Natural killer cell (primary cell): ENCODE measurements around the gene DENND5A. TPM values are rescaled to one million over a fixed set of nuclear protein-coding genes. Genes with fewer than 3 reads are reported as not detected.

Source experiments
- ATAC-seq, 3 donors: fragments of 150-1000 bp in 2 of 3; fragments of 200-7000 bp in 1 of 3; cut with Tn5 transposase; 1 replicate in 1 of 3; 2 replicates in 2 of 3; pipeline ENCODE4 v1.10.0; 2021; ENCODE audit warnings: mild to moderate bottlenecking in 2 of 3, moderate library complexity in 2 of 3
- DNase-seq, 2 donors: peaks; one replicate each; pipeline versions ENCODE4 v3.0.0 to v3.0.0-alpha.2; 2013 to 2021; ENCODE audit warnings: mixed read lengths in 1 of 2
- H3K27ac ChIP-seq: one replicate; pipeline ENCODE4 v1.5.1; 2013; ENCODE audit warnings: mild to moderate bottlenecking, low read length
- H3K27me3 ChIP-seq: one replicate; pipeline ENCODE4 v1.6.1; 2013; ENCODE audit warnings: low read length; ENCODE audit not compliant: control insufficient read depth, insufficient read depth
- H3K36me3 ChIP-seq: one replicate; pipeline ENCODE4 v1.6.1; 2013; ENCODE audit warnings: low read length; ENCODE audit not compliant: control insufficient read depth, insufficient read depth
- H3K4me1 ChIP-seq: one replicate; pipeline ENCODE4 v1.6.1; 2013; ENCODE audit warnings: low read length; ENCODE audit not compliant: control insufficient read depth, insufficient read depth
- H3K4me3 ChIP-seq: one replicate; pipeline ENCODE4 v1.5.1; 2013; ENCODE audit warnings: low read length
- H3K9me3 ChIP-seq: one replicate; pipeline ENCODE4 v1.6.1; 2013; ENCODE audit warnings: low read length; ENCODE audit not compliant: control insufficient read depth, insufficient read depth
- H3K27ac Mint-ChIP-seq, 2 donors: one replicate each; pipeline ENCODE4 v1.8.0; 2022; ENCODE audit warnings: mild to moderate bottlenecking in 2 of 2, mixed read lengths in 2 of 2, moderate library complexity in 1 of 2
- H3K27me3 Mint-ChIP-seq, 2 donors: one replicate each; pipeline ENCODE4 v1.8.0; 2022; ENCODE audit warnings: low read depth in 2 of 2, mixed read lengths in 2 of 2
- H3K36me3 Mint-ChIP-seq: one replicate; pipeline ENCODE4 v1.8.0; 2022; ENCODE audit warnings: mixed read lengths
- H3K4me1 Mint-ChIP-seq, 2 donors: one replicate each; pipeline ENCODE4 v1.8.0; 2022; ENCODE audit warnings: mixed read lengths in 2 of 2
- H3K4me3 Mint-ChIP-seq: one replicate; pipeline ENCODE4 v1.8.0; 2022; ENCODE audit warnings: mild to moderate bottlenecking, moderate library complexity, mixed read lengths
- H3K9me3 Mint-ChIP-seq, 2 donors: one replicate each; pipeline ENCODE4 v1.8.0; 2022; ENCODE audit warnings: mixed read lengths in 2 of 2
- WGBS: methylation state at CpG from one replicate; pipeline ENCODE4 v1.1.7; 2013; ENCODE audit warnings: missing lambda C conversion rate; ENCODE audit not compliant: insufficient coverage; 5-methylcytosine and 5-hydroxymethylcytosine counted together
- intact Hi-C: fragments of 100-400 bp; cut with micrococcal nuclease; formaldehyde crosslinking; loops from one replicate; pipeline ENCODE4 v1.14.2; 2022
- total RNA-seq, 4 donors: library from RNA; stranded (reverse); fragments of 120-200 nt in 1 of 4; gene quantifications; one replicate each; pipeline versions ENCODE4 v1.2.3 to v1.2.4, GENCODE V29; 2013 to 2022
- TF ChIP-seq, protein P1 (sequence below): fragments of 200-600 bp; IDR thresholded peaks from one replicate; pipeline ENCODE4 v1.8.0; 2022; ENCODE audit warnings: antibody characterized with exemption

DENND5A gene
- total RNA-seq, 3 donors from 2014 or later (not counting 1 experiment from before 2014, with no cell fraction given) = 23.8 to 42.5 (median 38.7) TPM

DNA sequence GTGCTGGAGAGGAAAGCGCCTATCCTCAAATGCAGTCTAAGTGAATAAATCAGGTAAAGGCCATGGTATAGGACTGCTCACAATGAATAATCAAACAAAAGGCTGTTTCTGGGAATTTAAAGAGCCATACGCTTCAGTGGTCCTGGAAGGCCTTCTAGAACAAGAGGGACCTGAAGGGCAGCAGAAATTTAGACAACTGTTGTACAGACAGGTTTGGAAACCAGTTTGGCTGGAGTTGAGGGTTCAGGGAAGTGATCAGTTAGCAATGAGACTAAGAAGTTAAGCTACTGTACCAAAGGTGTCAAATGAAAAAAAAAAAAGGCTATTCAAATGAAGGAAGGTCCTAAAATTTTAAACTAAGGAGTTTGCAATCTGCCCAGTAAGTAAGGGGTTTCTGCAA is 117.1 kb downstream of the DENND5A start:
- Mint-ChIP-seq H3K4me1 (no peaks in the 10 kb centered on the region), H3K27me3 (no peaks in the 10 kb centered on the region), H3K27ac (no peak overlapping the region), H3K9me3 (no peaks in the 10 kb centered on the region), H3K4me3 (no peak overlapping the region), H3K36me3 (no peaks in the 10 kb centered on the region)
- Histone ChIP-seq H3K4me3 (no peak overlapping the region), H3K27me3 (no peaks in the 10 kb centered on the region), H3K4me1 (no peaks in the 10 kb centered on the region), H3K36me3 (peaks cover 51% of the 10 kb centered on the region), H3K27ac (no peak overlapping the region), H3K9me3 (no peaks in the 10 kb centered on the region)
- DNase-seq = no peak
- 90% methylated on average over 2 of the region's 2 CpGs for WGBS
- no peak for ATAC-seq
- TF ChIP-seq, protein P1, sequence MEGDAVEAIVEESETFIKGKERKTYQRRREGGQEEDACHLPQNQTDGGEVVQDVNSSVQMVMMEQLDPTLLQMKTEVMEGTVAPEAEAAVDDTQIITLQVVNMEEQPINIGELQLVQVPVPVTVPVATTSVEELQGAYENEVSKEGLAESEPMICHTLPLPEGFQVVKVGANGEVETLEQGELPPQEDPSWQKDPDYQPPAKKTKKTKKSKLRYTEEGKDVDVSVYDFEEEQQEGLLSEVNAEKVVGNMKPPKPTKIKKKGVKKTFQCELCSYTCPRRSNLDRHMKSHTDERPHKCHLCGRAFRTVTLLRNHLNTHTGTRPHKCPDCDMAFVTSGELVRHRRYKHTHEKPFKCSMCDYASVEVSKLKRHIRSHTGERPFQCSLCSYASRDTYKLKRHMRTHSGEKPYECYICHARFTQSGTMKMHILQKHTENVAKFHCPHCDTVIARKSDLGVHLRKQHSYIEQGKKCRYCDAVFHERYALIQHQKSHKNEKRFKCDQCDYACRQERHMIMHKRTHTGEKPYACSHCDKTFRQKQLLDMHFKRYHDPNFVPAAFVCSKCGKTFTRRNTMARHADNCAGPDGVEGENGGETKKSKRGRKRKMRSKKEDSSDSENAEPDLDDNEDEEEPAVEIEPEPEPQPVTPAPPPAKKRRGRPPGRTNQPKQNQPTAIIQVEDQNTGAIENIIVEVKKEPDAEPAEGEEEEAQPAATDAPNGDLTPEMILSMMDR = no peak
- intact Hi-C loops = no loop called here

DNA sequence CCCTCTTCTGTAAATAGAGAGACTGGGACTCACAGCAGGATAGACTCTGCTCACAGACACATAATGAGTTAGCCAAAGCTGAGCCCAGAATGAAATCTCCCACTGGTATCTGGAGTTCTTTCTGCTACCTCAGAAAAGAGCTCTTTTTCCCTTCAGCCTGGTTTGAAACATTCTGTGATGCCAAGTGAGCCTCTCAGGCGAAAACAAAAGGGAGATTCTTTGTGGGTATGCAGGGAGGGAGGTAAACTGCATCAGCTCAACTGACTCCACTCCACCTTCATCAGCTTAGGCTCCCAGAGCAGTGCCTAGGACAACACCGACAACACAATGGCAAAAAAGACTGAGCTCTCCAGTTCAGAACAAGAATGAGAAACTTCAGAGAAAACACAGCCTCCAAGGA is 118.7 kb downstream of the DENND5A start:
- no peak overlapping the region for H3K27ac Mint-ChIP-seq
- no peaks in the 10 kb centered on the region for H3K9me3 Mint-ChIP-seq
- H3K27me3 ChIP-seq = no peaks in the 10 kb centered on the region
- H3K36me3 ChIP-seq = peaks cover 61% of the 10 kb centered on the region
- no peaks in the 10 kb centered on the region for H3K4me1 Mint-ChIP-seq
- 100% methylated on average over 1 of the region's 2 CpGs for WGBS
- DNase-seq = no peak
- H3K4me3 Mint-ChIP-seq = no peak overlapping the region
- no peak overlapping the region for H3K4me3 ChIP-seq
- no peaks in the 10 kb centered on the region for H3K9me3 ChIP-seq
- TF ChIP-seq, protein P1 = no peak
- no peaks in the 10 kb centered on the region for H3K27me3 Mint-ChIP-seq
- H3K36me3 Mint-ChIP-seq = no peaks in the 10 kb centered on the region
- H3K27ac ChIP-seq = no peak overlapping the region
- no peak for ATAC-seq
- no peaks in the 10 kb centered on the region for H3K4me1 ChIP-seq
- intact Hi-C loops = no loop called here

DNA sequence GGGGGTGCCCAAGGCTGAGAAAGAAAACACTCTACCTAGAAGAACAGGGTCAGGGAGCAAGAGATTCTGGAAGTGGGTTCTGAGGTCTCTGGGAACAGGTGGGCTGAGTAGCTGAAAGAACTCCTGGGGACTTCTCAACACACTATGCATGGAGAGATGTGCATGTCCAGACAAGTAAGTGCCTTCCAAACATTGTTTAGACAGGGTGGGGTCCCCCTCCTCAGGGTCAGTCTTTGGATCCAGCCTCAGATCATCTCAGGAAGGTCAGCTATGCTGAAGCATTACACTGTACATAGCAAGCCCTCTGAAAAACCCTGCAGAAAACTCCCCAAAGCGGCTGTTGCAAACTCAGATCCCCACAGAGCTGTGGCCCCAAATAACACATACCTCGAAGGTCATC is 119.9 kb downstream of the DENND5A start:
- no peaks in the 10 kb centered on the region for H3K4me1 Mint-ChIP-seq
- Histone ChIP-seq H3K9me3 (no peaks in the 10 kb centered on the region), H3K27ac (no peak overlapping the region), H3K36me3 (peaks cover 60% of the 10 kb centered on the region), H3K27me3 (no peaks in the 10 kb centered on the region), H3K4me3 (no peak overlapping the region), H3K4me1 (no peaks in the 10 kb centered on the region)
- H3K9me3 Mint-ChIP-seq = no peaks in the 10 kb centered on the region
- H3K27ac Mint-ChIP-seq = no peak overlapping the region
- H3K27me3 Mint-ChIP-seq = no peaks in the 10 kb centered on the region
- no peak for DNase-seq
- 89% methylated on average over 2 of the region's 2 CpGs for WGBS
- intact Hi-C loops = no loop called here
- TF ChIP-seq, protein P1 = no peak
- ATAC-seq = no peak
- no peaks in the 10 kb centered on the region for H3K36me3 Mint-ChIP-seq
- H3K4me3 Mint-ChIP-seq = no peak overlapping the region

DNA sequence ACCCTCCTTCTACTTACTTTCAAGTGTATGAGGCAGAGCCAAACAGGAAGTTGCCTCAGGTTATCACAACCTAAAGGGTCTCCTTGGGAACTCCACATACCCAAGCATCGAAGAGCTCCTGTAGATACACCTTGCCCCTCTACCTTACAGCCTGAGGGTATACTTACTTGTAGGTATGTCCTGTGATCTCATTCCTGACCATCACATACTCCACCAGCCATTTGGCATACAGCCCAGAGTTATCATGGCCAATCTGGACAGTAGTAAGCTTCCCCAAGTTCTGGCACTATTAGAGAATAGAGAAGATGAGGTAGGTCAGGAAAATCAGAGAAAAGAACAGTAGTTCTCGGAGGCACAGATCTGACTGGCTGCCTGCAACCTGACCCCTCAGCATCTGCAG is 120.3 kb downstream of the DENND5A start:
- H3K27ac ChIP-seq = no peak overlapping the region
- H3K9me3 Mint-ChIP-seq = no peaks in the 10 kb centered on the region
- intact Hi-C loops = no loop called here
- H3K4me1 Mint-ChIP-seq = no peaks in the 10 kb centered on the region
- 97% methylated on average over 2 of the region's 2 CpGs for WGBS
- H3K36me3 Mint-ChIP-seq = no peaks in the 10 kb centered on the region
- no peaks in the 10 kb centered on the region for H3K9me3 ChIP-seq
- H3K4me1 ChIP-seq = no peaks in the 10 kb centered on the region
- TF ChIP-seq, protein P1 = no peak
- DNase-seq (no peak), ATAC-seq (no peak)
- H3K27me3 Mint-ChIP-seq = no peaks in the 10 kb centered on the region
- H3K4me3 ChIP-seq = no peak overlapping the region
- no peak overlapping the region for H3K4me3 Mint-ChIP-seq
- no peaks in the 10 kb centered on the region for H3K27me3 ChIP-seq
- H3K36me3 ChIP-seq = peaks cover 57% of the 10 kb centered on the region
- H3K27ac Mint-ChIP-seq = no peak overlapping the region
